Gastrocnemius medialis (tissue), 4 donors: ENCODE data around the gene KCNH2. TPM values are rescaled to one million over a fixed set of nuclear protein-coding genes. Genes with fewer than 3 reads are reported as not detected.

Source experiments
- ATAC-seq, 2 donors: fragments of 150-250 bp; one replicate each; pipeline ENCODE4 v1.9.1; 2016
- DNase-seq, 2 donors: peaks; one replicate each; pipeline ENCODE4 v3.0.0-alpha.2; 2019
- H3K27ac ChIP-seq, 4 donors: fragments of 200-600 bp; sonication (generic); 1 replicate in 1 of 4; 2 replicates in 3 of 4; pipeline ENCODE4 v1.5.1; 2016 to 2018; ENCODE audit warnings: mild to moderate bottlenecking in 2 of 4, moderate library complexity in 1 of 4
- H3K27me3 ChIP-seq, 3 donors: fragments of 200-600 bp; sonication (generic) in 2 of 3; 1 replicate in 1 of 3; 2 replicates in 2 of 3; pipeline versions ENCODE4 v1.5.1 to v1.6.0; 2016 to 2019; ENCODE audit warnings: mild to moderate bottlenecking in 1 of 3, moderate library complexity in 1 of 3
- H3K36me3 ChIP-seq, 2 donors: fragments of 200-600 bp; sonication (generic) in 1 of 2; one replicate each; pipeline ENCODE4 v1.5.1; 2017 to 2018
- H3K4me1 ChIP-seq, 2 donors: fragments of 200-600 bp; sonication (generic) in 1 of 2; one replicate each; pipeline ENCODE4 v1.5.1; 2016 to 2017; ENCODE audit warnings: mild to moderate bottlenecking in 2 of 2
- H3K4me3 ChIP-seq, 4 donors: fragments of 200-600 bp; sonication (generic) in 3 of 4; 1 replicate in 1 of 4; 2 replicates in 3 of 4; pipeline ENCODE4 v1.5.1; 2016 to 2019; ENCODE audit warnings: mild to moderate bottlenecking in 2 of 4
- H3K9me3 ChIP-seq, 3 donors: fragments of 200-600 bp; sonication (generic) in 2 of 3; 1 replicate in 1 of 3; 2 replicates in 2 of 3; pipeline ENCODE4 v1.5.1; 2016 to 2019
- POLR2A ChIP-seq, 2 donors: fragments of 450-650 bp; IDR thresholded peaks; one replicate each; pipeline ENCODE4 v1.6.1; 2017; ENCODE audit warnings: antibody characterized with exemption in 2 of 2, mild to moderate bottlenecking in 2 of 2, moderate library complexity in 2 of 2
- in situ Hi-C, 4 donors: fragments of 200-750 bp; cut with MboI; loops; one replicate each; pipeline versions ENCODE4 v1.15.0 to v1.8.0; 2017; ENCODE audit warnings: low sequenced_read_pairs in 4 of 4
- intact Hi-C: fragments of 100-400 bp; cut with DNase I; formaldehyde crosslinking; loops from one replicate; pipeline ENCODE4 v1.15.1; 2023; ENCODE audit warnings: low total_unique reads
- total RNA-seq, 4 donors: library from RNA; depleted of rRNA; stranded (reverse); fragments of >200 nt; gene quantifications; one replicate each; pipeline versions ENCODE4 v1.1.0 to v1.2.3, GENCODE V29; 2016
- TF ChIP-seq, protein P1 (sequence below), 5 experiments: fragments of 450-650 bp in 3 of 5; fragments of 200-600 bp in 2 of 5; sonication (generic) in 2 of 5; IDR thresholded peaks in 4 of 5; conservative IDR thresholded peaks in 1 of 5; 1 replicate in 4 of 5; 2 replicates in 1 of 5; pipeline ENCODE4 v1.5.1; 2016 to 2019; ENCODE audit warnings: antibody characterized with exemption in 5 of 5, mild to moderate bottlenecking in 3 of 5, moderate library complexity in 3 of 5

KCNH2 gene
- total RNA-seq, 4 donors from 2014 or later = 0.19 to 1.00 (median 0.46) TPM; not detected in 1

DNA sequence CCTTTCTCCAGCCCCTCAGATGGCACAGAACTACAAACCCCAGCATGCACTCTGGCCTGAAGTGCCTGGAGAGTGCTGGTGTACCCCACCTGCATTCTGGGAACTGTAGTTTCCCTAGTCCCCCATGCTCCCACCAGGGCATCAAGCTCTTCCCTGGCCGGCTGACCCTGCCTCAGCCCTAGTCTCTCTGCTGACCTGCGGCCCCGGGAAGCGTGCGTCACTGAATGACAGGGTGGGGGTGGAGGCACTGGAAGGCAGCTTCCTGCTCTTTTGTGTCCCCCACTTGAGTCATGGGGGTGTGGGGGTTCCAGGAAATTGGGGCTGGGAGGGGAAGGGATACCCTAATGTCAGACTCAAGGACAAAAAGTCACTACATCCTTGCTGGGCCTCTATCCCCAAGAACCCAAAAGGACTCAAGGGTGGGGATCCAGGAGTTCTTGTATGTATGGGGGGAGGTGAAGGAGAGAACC lies 14.7 kb upstream of the KCNH2 start:
- ATAC-seq (no peak), DNase-seq (no peak)
- in situ Hi-C loops (loop anchor here in 3 of 4 donors (25.0 kb wide), 1 partner anchor 206 kb away; no protein-coding TSS in a partner anchor), intact Hi-C loops (no loop called here)
- Histone ChIP-seq H3K36me3 (no peaks in the 10 kb centered on the region), H3K27ac (peak overlapping the region; percentile 24 to 62 (median 60)), H3K4me3 (peak overlapping the region in 1 of 4 donors; percentile 45), H3K9me3 (no peaks in the 10 kb centered on the region), H3K27me3 (peaks cover 0 to 8% (median 0%) of the 10 kb centered on the region in 3 donors), H3K4me1 (peaks cover 0 to 7% of the 10 kb centered on the region in 2 donors)
- no peak for TF ChIP-seq POLR2A (IDR thresholded peaks at IDR 0.05)
- TF ChIP-seq, protein P1, sequence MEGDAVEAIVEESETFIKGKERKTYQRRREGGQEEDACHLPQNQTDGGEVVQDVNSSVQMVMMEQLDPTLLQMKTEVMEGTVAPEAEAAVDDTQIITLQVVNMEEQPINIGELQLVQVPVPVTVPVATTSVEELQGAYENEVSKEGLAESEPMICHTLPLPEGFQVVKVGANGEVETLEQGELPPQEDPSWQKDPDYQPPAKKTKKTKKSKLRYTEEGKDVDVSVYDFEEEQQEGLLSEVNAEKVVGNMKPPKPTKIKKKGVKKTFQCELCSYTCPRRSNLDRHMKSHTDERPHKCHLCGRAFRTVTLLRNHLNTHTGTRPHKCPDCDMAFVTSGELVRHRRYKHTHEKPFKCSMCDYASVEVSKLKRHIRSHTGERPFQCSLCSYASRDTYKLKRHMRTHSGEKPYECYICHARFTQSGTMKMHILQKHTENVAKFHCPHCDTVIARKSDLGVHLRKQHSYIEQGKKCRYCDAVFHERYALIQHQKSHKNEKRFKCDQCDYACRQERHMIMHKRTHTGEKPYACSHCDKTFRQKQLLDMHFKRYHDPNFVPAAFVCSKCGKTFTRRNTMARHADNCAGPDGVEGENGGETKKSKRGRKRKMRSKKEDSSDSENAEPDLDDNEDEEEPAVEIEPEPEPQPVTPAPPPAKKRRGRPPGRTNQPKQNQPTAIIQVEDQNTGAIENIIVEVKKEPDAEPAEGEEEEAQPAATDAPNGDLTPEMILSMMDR (IDR thresholded peaks at IDR 0.05 in 4 of 5, conservative IDR thresholded peaks at IDR 0.05 in 1 of 5) = no peak

DNA sequence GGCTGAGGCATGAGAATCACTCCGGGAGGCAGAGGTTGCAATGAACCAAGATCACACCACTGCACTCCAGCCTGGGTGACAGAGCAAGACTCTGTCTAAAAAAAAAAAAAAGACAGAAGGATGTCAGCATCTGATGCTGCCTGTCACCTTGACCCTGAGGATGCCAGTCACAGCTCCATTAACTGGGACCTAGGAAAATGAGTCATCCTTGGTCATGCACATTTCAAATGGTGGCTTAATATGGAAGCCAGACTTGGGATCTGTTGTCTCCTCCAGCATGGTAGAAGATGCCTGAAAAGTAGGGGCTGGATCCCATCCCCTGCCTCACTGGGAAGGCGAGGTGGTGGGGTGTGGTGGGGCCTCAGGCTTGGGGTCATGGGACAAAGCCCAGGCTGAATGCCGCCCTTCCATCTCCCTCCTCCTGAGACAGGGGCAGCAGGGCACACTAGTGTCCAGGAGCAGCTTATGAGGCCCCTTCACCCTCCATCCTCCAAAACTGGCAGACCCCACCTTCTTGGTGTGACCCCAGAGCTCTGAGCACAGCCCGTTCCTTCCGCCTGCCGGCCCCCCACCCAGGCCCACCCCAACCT lies 14.0 kb upstream of the KCNH2 start:
- TF ChIP-seq POLR2A (IDR thresholded peaks at IDR 0.05) = no peak
- TF ChIP-seq, protein P1 (IDR thresholded peaks at IDR 0.05 in 4 of 5, conservative IDR thresholded peaks at IDR 0.05 in 1 of 5) = no peak
- DNase-seq = no peak
- Histone ChIP-seq H3K4me1 (peaks cover 0 to 7% of the 10 kb centered on the region in 2 donors), H3K4me3 (no peak overlapping the region), H3K27ac (peak overlapping the region in 3 of 4 donors; percentile 58 to 62 (median 62)), H3K27me3 (peaks cover 0 to 8% (median 0%) of the 10 kb centered on the region in 3 donors), H3K9me3 (no peaks in the 10 kb centered on the region), H3K36me3 (no peaks in the 10 kb centered on the region)
- intact Hi-C loops (no loop called here), in situ Hi-C loops (loop anchor here in 3 of 4 donors (25.0 kb wide), 1 partner anchor 205 kb away; no protein-coding TSS in a partner anchor)
- no peak for ATAC-seq

DNA sequence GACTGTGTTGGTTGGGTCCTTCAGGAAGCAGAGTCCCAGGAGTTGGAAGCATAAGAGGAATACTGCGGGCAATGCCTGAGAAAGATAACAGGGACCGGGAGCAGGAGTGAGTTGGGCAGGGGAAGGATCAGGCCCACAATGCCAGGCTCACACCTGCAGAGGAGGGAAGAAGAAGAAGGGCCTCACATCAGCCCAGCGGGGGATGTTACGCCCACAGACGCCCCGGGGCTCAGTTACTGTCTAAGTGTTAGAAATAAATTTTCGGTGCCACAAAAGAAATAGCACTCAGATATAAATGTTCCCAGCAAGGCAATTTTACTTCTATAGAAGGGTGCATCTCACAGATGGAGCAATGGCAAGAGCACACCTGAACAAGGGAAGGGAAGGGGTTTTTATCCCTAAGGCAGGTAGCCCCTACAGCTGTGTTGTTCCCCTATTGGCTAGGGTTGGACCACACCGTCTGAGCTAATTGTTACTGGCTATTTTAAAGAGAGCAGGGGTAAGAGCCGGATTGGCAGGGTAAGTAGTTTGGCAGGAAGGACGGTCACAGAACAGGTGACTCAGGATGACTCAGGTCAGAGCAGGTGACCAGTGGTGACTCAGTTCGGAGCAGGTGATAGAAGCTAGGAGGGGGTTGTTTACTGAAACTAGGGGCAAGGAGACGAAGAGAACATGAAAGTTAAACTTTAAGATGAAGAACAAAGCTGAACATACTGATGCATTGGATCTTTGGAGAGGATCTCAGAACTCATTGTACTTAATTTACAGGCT lies 12.5 kb upstream of the KCNH2 start, which contains the start of gene NOS3:
Gene NOS3 (plus strand): TSS at position 602 of the 771 bp plus-strand sequence. CDS start 2,787 bp downstream, outside the sequence.
- Histone ChIP-seq H3K36me3 (no peaks in the 10 kb centered on the region), H3K9me3 (no peaks in the 10 kb centered on the region), H3K4me3 (no peak within 1 kb of the TSS), H3K4me1 (peaks cover 0 to 7% of the 10 kb centered on the region in 2 donors), H3K27ac (no peak within 1 kb of the TSS), H3K27me3 (peaks cover 0 to 3% (median 0%) of the 10 kb centered on the region in 3 donors)
- ATAC-seq (no peak), DNase-seq (no peak)
- intact Hi-C loops (no loop called here), in situ Hi-C loops (loop anchor here in 3 of 4 donors (25.0 kb wide), 1 partner anchor 203 kb away; no protein-coding TSS in a partner anchor)
- TF ChIP-seq POLR2A (IDR thresholded peaks at IDR 0.05) = no peak
- TF ChIP-seq, protein P1 (IDR thresholded peaks at IDR 0.05 in 4 of 5, conservative IDR thresholded peaks at IDR 0.05 in 1 of 5) = no peak

DNA sequence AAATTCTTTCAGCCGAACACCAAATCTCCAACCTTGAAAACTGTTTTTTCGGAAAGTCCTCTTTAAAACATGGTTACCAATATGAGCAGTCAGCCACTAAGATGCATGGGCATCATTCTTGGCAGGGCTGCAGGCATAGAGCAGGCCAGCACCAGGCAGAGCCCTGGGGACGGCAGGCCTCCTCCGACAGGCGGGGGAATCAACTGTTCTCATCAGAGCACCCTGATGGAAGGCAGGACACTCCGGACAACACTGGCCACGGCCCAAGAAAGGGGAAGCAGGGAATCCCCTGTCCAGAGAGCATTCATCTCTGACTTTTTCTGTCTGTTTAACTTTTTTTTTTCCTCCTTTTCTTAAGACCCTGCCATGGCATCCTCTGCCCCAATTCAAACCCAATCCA lies 11.3 kb upstream of the KCNH2 start:
- Histone ChIP-seq H3K9me3 (no peaks in the 10 kb centered on the region), H3K27me3 (peaks cover 0 to 3% (median 0%) of the 10 kb centered on the region in 3 donors), H3K36me3 (no peaks in the 10 kb centered on the region), H3K4me1 (peaks cover 0 to 7% of the 10 kb centered on the region in 2 donors), H3K27ac (peak overlapping the region in 3 of 4 donors; percentile 34 to 57 (median 35)), H3K4me3 (no peak overlapping the region)
- in situ Hi-C loops = loop anchor here (5.0 to 25.0 kb wide), 4 partner anchors 85 to 202 kb away; no protein-coding TSS in a partner anchor
- no peak for TF ChIP-seq POLR2A (IDR thresholded peaks at IDR 0.05)
- TF ChIP-seq, protein P1 (IDR thresholded peaks at IDR 0.05 in 4 of 5, conservative IDR thresholded peaks at IDR 0.05 in 1 of 5) = no peak
- intact Hi-C loops = loop anchor here (10.0 kb wide), 1 partner anchor 215 kb away; no protein-coding TSS in a partner anchor
- no peak for ATAC-seq
- DNase-seq = no peak
